GM19372 (cell line): ENCODE measurements around the gene CGB2.
"Not testable (repeated sequence)": the region's sequence is repeated elsewhere in the genome, so short reads cannot be mapped to it uniquely, and the experiment has no call there.

Experiments used
- ATAC-seq: cut with Tn5 transposase; IDR thresholded peaks from one replicate; pipeline ENCODE4 v1.9.1; 2021; ENCODE audit warnings: mild to moderate bottlenecking, low read depth, moderate library complexity; ENCODE audit not compliant: unreplicated experiment

The CGB2 gene

DNA sequence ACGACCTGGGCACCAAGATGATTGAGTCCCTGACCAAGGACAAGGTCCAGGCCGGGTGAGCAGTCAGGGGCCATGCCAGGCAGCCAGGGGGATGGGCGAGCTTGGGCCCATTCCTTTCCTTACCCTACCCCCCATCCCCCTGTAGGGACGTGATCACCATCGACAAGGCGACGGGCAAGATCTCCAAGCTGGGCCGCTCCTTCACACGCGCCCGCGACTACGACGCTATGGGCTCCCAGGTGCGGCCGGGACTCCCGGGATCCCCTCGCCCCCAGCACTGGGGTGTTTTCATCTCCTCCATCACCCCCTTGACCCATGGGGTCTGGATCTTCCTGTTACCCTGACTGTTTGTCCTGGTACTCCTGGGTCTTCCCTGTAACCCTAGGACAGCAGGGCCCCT lies 21.9 kb upstream of the CGB2 start:
- ATAC-seq, result no peak

DNA sequence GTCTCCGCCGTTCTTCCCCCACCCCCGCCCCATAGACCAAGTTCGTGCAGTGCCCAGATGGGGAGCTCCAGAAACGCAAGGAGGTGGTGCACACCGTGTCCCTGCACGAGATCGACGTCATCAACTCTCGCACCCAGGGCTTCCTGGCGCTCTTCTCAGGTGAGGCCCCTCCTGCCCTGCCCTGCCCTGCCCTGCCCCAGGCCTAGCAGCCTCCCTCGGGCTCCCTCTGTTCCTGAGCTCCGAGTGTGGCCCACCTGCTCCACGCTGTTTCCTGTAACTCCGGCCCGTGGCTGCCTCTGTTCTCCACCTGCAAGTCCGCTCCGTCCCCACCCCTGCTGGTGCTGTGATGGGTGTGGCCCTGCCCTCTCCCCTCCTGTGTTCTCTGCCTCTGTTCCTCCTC lies 21.2 kb upstream of the CGB2 start:
- no peak for ATAC-seq

DNA sequence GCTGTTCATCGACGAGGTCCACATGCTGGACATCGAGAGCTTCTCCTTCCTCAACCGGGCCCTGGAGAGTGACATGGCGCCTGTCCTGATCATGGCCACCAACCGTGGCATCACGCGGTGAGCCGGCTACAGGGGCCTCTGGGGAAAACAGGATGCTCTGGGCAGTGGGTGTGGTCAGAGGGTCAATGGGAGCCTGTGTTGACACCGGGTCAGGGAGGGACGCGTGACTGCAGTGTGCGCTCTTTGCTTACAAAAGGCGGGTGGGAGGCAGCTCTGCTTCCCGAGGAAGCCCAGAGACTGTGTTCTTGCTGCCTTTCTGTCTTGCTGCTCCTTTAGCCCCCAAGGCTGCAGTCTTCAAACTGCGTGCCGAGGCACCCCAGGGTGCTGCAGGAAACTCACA lies 20.5 kb upstream of the CGB2 start:
- no peak for ATAC-seq

DNA sequence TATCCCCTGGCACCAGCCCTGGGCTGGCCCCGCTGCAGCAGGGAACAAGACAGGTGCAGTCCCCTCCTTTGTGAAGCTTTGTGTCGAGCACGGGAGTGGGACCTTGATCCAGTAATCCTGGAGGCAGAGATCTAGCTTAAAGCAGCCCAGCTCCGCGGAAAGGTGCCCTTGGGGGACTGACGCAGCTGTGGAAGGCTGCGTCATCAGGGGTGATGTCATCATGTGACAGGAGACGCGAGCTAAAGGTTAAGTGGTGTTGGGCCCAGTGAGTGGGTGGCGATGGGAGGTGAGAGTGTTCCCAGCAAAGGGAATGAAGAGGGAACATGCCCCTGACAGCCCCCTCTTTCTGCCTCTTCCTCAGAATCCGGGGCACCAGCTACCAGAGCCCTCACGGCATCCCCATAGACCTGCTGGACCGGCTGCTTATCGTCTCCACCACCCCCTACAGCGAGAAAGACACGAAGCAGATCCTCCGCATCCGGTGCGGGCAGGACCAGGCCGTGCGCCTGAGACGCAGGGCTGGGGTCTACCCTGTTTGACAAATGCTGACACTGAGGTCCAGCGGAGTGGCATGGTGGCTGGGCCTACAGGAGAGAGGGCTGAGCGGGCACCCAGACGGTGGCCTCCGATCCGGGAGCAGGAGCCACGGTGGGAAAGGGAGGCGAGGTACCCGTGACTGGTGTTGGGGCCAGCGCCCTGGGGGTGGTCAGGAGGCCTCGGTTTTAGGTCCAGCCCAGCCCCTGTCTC lies 17.4 kb upstream of the CGB2 start:
- ATAC-seq, result no peak

DNA sequence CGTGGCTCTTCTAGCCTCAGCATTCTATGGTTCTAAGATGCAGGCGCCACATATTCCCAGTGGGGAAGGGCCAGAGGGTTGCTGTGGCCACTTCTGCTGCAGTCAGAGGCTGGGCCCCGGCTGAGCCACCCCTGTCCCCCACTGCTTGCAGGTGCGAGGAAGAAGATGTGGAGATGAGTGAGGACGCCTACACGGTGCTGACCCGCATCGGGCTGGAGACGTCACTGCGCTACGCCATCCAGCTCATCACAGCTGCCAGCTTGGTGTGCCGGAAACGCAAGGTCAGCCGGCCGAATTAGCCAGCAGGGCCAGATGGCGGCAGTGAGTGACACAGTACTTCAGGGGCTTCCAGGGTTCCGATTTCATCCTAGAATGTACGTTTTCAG lies 16.8 kb upstream of the CGB2 start:
- no peak for ATAC-seq

DNA sequence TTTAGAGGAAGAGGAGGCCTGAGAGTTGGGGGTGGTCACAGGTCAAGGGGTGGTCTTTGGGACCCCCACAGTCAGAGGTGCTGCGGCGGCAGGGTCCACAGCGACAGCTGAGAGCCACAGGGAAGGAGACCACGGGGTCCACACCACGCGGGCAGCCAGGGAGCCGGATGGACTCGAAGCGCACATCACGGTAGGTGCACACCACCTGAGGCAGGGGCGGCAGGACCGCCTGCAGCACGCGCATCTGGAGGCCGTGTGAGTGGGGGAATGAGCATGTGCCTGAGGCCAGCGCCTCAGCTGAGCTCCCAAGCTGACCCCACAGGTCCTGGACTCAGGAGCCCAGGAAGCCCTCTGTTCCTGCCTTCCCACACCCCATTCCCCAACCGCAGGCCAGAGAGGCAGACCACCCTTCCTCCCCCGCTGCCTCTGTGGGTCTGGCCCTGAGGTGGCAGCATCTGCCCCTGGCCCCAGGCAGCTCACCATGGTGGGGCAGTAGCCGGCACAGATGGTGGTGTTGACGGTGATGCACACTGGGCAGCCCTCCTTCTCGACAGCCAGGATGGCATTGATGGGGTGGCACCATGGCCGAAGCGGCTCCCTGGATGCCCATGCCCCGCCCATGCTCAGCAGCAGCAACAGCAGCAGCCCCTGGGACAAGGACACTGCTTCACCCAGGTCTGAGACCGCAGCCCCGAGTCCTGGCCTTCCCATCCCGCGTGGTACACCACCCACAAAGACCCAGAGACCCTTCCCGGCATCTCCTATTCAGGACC lies 15.4 kb upstream of the CGB2 start:
- no peak for ATAC-seq

DNA sequence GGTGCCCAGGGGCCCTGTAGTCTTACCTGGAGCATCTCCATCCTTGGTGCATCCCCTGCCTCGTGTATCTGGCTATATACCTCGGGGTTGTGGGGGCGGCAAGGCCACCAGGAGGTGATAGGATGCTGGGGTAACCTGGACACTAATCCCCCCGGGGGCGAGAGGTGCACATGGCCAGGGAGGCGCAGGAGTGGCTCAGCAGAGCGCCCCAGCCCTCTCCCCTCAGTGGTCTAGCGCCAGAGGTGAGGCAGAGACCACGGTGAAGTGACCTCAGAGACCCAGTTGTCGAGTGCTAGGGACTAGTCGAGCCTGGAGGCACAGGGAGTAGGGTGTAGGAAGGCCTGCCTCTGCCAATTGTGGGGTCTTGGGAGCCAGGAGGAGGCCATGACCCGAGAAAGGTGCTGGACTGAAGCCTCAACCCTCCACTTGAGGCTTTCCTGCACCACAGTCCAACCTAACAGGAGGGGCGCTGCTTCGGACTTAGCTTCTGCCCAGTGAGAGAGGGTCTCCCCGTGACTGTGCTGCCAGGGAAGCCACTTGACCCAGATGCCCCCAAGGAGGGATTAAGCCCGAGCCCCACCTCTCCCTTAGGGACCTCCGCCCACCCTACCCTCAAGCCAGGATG lies 14.5 kb upstream of the CGB2 start, which contains the start of gene LHB:
TSS of gene LHB (minus strand) at position 51 of the 625 bp plus-strand sequence. CDS start at position 41, 10 bp downstream.
- ATAC-seq, result no peak

DNA sequence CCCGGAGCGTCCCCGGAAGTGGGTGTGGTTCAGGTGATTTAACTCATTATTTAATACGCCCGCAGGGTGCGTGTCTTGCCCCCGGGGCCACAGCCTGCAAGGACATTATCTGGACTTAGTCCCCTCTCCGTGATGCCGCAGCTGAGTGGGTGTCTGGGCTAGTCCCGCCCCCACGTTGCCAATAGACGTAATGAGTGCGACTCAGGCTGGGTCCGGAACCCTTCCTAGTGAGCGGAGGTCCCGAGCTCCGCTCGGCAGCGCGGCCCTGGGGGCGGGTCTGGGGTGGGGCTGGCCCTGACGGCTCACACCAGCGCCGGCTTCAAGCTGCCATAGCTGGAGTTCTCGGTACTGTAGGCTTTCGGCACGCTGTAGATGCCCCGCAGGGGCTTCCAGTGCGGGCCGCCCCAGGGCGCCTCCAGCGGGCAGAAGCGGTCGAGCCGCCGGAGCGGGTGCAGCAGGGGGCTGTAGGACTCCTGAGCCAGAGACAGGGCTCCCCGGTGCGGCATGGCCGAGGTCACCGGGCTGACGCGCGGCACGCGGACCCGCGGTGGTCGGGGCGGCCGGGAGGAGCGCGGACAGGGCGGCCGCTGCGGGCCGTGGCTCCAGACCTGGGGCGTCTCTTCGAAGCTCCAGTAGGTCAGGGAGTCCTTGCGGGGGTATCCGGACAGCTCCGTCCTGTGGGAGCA lies 13.9 kb upstream of the CGB2 start:
- ATAC-seq, result no peak

DNA sequence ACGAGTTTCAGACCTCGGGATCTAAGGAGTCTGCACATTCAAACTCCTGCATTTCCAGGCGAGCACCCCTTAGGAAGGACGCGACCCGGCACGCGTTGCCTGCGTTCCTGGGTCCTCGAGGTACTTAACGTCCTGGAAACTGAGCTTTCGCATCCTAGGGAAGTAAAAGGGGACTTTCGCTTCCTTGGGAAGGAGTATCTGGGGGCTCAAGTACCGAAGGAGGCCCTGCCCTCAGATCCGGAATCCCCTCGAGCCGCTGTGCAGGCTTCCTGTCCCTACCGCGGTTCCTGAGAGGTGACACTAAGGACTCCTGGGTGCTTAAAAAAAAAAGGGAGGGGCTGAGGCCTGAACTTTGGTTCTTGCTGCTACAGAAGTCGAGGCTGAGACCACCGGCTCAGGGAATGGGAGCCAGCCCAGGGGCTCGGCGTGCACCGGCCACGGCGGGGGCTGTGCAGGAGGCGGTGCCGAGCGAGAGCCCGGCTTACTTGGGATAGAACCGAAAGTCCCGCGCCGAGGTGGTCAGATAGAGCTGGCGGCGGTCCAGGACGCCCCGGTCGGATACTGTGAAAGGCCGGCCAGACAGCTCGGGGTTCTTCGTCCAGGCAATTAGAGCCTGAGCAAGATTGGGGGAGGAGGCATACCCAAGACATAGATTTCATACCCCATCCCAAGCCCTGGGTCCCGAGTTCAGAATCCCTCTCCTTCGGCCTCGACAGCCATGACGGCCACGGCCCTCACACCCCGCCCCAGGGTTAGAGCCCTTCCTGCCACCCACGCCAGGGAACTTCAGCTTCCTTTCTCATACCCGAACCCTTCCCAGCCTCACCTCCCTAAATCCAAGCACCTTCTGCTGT lies 13.1 kb upstream of the CGB2 start:
- not testable (repeated sequence) for ATAC-seq

DNA sequence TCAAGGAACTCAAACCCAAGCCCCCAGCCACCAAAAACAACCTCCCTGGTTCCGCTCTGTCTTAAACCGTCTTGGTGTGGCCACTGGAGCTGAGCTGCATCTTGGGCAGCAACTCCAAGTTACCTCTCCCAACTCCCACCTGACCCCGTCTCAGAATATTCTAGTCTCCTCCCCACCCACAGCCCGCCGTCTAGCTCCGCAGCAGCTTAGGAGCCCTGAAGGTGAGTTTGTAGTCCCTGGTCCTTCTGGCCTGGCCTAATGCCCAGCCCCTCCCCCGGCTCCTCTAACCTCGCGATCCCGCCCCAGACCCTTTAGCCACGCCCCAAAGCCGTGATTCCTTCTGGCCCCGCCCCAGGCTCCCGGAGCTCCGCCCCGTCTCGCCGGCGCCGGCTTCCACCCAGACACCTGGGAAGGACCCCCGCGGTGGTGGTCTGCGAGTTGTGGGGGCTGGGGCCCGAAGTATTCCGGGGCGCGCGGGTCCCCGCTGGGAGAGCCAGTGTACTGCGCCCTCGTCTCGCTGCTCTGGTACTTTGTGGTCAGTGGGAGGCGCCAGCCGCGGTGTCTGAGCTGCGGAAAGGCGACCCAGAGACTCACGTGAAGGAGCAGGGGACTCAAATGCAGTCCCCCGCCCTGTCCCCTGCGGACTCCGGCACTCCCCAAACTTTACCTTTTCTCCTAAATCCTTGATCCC lies 12.3 kb upstream of the CGB2 start:
- ATAC-seq, result no peak

DNA sequence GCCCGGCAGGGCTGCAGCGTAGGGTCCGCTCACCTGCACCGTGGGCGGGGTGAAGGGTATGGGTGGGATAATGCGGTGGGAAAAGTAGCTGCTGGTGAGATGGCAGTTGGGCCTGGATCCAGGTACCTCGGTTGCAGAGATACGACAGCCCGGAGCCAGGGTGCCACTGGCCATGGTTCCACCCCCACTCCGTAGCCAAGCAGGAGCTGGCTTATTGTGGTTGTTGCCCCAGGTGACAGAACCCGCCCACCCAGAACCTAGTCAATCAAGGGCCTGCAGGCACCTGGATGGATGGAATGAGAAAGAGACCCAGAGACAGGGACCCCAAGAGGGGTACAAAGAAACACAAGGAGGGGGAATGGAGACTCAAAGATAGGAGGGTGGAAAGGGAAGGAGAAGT lies 11.3 kb upstream of the CGB2 start:
- ATAC-seq, result no peak

DNA sequence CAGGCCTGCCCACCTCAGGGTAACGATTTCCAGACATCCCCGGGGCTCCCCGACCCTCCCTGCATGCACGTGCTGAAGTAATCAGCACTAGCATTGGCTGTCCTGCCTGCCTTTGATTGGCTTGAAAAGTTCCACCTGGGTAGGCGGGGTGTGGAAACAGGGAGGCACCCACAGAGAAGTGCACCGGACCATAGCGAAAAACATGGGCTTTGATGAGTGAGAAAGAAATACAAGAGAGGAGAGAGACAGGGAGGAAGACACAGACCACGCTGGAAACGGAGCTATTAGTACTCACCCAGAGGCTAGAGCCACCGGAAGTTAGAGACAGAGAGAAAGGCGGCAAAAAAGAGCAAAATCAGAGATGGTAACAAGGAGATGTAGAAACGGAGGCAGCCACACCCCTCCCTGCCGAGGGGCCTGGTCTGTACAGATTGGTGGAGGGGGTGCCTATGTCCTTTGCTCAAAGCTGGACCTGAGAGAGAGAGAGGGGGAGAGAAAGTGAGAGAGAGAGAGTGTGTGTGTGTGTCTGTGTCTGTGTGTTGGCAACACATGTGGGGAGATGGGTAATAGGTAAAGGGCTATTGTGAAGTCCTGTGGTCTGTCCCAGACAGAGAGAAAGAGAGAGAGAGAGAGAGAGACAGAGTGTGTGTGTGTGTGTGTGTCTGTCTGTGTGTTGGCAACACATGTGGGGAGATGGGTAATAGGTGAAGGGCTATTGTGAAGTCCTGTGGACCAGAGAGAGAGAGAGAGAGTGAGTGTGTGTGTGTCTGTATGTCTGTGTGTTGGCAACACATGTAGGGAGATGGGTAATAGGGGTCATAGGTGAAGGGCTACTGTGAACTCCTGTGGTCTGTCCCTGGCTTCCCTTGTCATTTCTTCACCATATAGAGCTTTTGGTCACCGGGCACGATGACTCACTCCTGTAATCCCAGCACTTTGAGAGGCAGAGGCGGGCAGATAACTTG lies 10.5 kb upstream of the CGB2 start:
- ATAC-seq, result no peak

DNA sequence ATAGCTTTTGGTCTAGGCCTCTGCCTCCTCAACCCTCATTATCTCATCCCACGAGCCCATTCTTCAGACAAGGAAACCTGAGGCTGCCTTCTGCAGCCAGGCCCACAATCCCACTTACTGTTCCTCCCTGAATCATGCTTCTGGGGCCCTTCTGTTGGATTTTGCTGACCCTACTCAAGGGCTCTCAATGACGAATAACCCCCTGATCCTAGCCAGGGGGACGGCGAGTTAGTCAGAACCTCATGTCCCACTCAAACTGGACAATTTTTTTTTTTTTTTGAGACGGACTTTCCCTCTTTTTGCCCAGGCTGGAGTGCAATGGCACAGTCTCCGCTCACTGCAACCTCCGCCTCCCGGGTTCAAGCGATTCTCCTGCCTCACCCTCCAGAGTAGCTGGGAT lies 9.6 kb upstream of the CGB2 start:
- ATAC-seq, result no peak

DNA sequence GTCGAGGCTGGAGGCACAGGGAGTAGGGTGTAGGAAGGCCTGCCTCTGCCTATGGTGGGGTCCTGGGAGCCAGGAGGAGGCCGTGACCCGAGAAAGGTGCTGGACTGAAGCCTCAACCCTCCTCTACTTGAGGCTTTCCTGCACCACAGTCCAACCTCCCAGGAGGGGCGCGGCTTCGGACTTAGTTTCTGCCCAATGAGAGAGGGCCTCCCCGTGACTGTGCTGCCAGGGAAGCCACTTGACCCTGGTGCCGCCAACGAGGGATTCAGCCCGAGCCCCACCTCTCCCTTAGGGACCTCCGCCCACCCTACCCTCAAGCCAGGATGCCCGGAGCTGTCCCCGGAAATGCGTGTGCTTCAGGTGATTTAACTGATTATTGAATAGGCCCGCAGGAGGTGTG lies 7.5 kb upstream of the CGB2 start, which contains the start of gene CGB3:
TSS of gene CGB3 (minus strand) at position 101 of the 400 bp plus-strand sequence. CDS start 362 bp downstream, outside the sequence.
- not testable (repeated sequence) for ATAC-seq

DNA sequence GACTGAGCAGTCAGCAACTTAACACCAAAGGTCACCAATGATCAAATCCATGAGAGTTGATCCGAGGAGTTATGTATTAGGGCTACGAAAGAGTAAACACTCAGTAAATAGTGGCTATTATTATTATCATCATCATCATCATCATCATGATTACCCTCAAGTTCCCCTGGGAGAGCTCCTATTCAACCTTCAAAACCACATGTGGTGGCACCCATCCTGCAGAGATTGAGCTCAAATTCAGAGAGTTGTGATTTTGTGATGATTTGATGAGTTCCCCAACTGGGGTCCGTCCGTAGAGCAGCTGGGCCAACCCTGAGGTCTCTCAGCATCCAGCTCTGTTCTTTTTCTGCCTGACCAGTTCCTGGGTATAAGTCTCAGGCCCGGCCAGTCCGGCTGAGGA lies 6.6 kb upstream of the CGB2 start:
- ATAC-seq, result not testable (repeated sequence)

DNA sequence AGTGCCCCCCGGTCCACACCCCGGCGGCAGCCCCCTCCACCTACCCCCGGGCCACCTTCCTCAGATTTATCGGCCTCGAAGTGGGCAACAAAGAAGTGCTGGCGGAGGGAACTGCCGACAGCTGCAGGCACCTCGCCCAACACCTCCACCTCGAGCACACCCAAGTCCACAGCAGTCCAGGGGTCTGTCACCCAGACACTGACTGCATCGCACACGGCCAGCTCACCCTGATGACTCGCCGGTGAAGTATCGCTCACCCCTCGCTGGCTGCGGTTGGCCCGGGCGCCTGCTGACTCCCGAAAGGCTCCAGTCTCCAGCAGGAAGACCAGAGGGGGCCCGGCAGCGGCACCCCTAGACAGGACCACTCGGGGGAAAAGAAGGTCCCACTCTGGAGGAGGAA lies 6.1 kb upstream of the CGB2 start:
- not testable (repeated sequence) for ATAC-seq

DNA sequence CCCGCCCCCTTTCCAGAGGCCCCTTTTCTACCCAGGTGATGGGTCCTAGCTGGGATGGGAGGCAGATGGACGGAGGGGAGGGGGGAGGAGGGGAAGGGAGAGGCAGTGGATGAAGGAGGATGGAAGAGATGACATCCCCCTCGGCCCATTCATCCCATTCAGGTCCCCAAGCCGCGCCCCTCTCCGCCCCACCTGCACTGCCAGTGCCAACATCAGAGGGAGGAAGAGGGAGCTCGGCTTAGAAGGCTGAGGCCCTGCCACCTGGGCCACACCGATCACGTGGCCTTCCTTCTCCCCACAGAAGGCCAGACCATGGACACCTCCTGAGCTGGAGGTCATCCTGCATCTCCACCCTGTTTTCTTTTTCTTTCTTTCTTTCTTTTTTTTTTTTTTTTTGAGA lies 3.0 kb upstream of the CGB2 start:
- ATAC-seq, result not testable (repeated sequence)

DNA sequence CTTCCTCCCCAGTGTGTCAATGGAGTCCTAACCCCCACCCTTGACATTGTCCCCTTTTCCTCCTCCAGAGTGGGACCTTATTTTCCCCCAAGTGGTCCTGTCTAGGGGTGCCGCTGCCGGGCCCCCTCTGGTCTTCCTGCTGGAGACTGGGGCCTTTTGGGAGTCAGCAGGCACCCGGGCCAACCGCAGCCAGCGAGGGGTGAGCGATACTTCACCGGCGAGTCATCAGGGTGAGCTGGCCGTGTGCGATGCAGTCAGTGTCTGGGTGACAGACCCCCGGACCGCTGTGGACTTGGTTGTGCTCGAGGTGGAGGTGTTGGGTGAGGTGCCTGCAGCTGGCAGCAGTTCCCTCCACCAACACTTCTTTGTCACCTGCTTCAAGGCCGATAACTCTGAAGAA lies 1.9 kb upstream of the CGB2 start:
- not testable (repeated sequence) for ATAC-seq
